Uterus (tissue), 4 donors: ENCODE results near the gene ADGRG4. TPM values are rescaled to one million over a fixed set of nuclear protein-coding genes. Genes with fewer than 3 reads are reported as not detected.

Experiments
- DNase-seq, 2 donors: peaks; one replicate each; pipeline ENCODE4 v3.0.0-alpha.2; 2019 to 2020
- H3K27ac ChIP-seq, 2 donors: fragments of 200-600 bp; sonication (generic); 1 replicate in 1 of 2; 2 replicates in 1 of 2; pipeline ENCODE4 v1.5.1; 2016 to 2018
- H3K27me3 ChIP-seq, 2 donors: fragments of 200-600 bp; sonication (generic); one replicate each; pipeline ENCODE4 v1.5.1; 2018 to 2019; ENCODE audit warnings: control low read depth in 1 of 2
- H3K36me3 ChIP-seq, 2 donors: fragments of 200-600 bp; sonication (generic); one replicate each; pipeline ENCODE4 v1.5.1; 2019; ENCODE audit warnings: control low read depth in 1 of 2
- H3K4me1 ChIP-seq, 2 donors: fragments of 200-600 bp; sonication (generic); one replicate each; pipeline ENCODE4 v1.5.1; 2018 to 2019; ENCODE audit warnings: control low read depth in 1 of 2
- H3K4me3 ChIP-seq, 2 donors: fragments of 200-600 bp; sonication (generic); 1 replicate in 1 of 2; 2 replicates in 1 of 2; pipeline ENCODE4 v1.5.1; 2018 to 2019; ENCODE audit warnings: mild to moderate bottlenecking in 1 of 2
- H3K9me3 ChIP-seq, 2 donors: fragments of 200-600 bp; sonication (generic); one replicate each; pipeline ENCODE4 v1.5.1; 2019; ENCODE audit warnings: control low read depth in 1 of 2
- POLR2A ChIP-seq, 2 donors: fragments of 450-650 bp; IDR thresholded peaks; one replicate each; pipeline ENCODE4 v1.6.1; 2016; ENCODE audit warnings: antibody characterized with exemption in 2 of 2, mild to moderate bottlenecking in 1 of 2, moderate library complexity in 1 of 2
- intact Hi-C: fragments of 100-400 bp; cut with DNase I; formaldehyde crosslinking; loops from one replicate; pipeline ENCODE4 v1.15.1; 2023; ENCODE audit warnings: low total_unique reads
- total RNA-seq, 4 donors: library from RNA; depleted of rRNA in 3 of 4; stranded (reverse); fragments of >200 nt in 3 of 4; gene quantifications; one replicate each; pipeline versions ENCODE4 v1.1.0 to v1.2.4, GENCODE V29; 2014 to 2023
- TF ChIP-seq, protein P1 (sequence below), 4 experiments: fragments of 200-600 bp in 2 of 4; fragments of 450-650 bp in 2 of 4; sonication (generic) in 2 of 4; IDR thresholded peaks; one replicate each; pipeline ENCODE4 v1.5.1; 2016 to 2019; ENCODE audit warnings: antibody characterized with exemption in 4 of 4, mild to moderate bottlenecking in 2 of 4, moderate library complexity in 1 of 4
- donor health status: DM: yes; HTN: yes; CAD: no.

ADGRG4 gene
- total RNA-seq, 4 donors from 2014 or later, result 2.0 to 4.4 TPM; not detected in 2

DNA sequence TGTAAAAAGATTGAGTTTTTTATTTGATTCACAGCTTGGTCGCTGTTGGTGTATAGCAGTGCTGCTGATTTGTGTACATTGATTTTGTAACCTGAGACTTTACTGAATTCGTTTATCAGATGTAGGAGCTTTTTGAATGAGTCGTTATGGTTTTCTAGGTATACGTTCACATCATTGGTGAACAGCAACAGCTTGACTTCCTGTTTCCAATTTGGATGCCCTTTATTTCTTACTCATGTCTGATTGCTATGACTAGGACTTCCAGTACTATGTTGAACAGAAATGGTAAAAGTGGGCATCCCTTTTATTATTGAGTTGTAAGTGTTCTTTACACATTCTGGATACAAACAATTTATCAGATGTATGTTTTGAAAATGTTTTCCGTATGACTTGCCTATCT is 76.0 kb downstream of the ADGRG4 start:
- no peak overlapping the region for H3K4me3 ChIP-seq

DNA sequence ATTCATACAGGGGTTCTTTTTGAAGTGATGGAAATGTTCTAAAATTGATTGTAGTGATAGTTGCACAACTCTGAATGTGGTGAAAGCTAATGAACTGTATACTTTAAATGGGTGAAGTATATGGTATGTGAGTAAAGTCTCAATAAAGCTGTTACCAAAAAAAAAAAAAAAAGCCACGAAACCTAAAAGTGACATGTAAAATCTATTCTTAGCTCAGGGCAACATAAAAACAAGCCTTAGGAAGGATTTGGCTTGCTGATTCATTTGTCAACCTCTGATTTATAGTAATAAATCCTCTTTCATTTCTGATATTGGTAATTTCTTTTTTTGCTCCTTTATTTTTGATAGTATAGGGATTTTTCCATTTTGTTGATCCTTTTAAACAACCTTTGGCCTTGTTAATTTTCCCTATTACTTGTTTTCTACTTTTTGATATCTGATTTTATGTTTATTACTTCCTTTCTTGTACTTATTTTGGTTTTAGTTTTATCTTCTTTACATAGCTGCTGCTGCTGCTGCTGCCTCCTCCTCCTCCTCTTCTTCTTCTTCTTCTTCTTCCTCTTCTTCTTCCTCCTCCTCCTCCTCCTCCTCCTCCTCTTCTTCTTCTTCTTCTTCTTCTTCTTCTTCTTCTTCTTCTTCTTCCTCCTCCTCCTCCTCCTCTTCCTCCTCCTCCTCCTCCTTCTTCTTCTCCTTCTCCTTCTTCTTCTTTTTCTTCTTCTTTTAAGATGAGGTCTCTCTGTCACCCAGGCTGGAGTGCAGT is 79.4 kb downstream of the ADGRG4 start:
- intact Hi-C loops, result no loop called here
- no peak for TF ChIP-seq POLR2A (IDR thresholded peaks at IDR 0.05)
- TF ChIP-seq, protein P1, sequence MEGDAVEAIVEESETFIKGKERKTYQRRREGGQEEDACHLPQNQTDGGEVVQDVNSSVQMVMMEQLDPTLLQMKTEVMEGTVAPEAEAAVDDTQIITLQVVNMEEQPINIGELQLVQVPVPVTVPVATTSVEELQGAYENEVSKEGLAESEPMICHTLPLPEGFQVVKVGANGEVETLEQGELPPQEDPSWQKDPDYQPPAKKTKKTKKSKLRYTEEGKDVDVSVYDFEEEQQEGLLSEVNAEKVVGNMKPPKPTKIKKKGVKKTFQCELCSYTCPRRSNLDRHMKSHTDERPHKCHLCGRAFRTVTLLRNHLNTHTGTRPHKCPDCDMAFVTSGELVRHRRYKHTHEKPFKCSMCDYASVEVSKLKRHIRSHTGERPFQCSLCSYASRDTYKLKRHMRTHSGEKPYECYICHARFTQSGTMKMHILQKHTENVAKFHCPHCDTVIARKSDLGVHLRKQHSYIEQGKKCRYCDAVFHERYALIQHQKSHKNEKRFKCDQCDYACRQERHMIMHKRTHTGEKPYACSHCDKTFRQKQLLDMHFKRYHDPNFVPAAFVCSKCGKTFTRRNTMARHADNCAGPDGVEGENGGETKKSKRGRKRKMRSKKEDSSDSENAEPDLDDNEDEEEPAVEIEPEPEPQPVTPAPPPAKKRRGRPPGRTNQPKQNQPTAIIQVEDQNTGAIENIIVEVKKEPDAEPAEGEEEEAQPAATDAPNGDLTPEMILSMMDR (IDR thresholded peaks at IDR 0.05), result no peak
- Histone ChIP-seq H3K4me1 (no peaks in the 10 kb centered on the region), H3K9me3 (no peaks in the 10 kb centered on the region), H3K4me3 (no peak overlapping the region), H3K36me3 (no peaks in the 10 kb centered on the region), H3K27ac (no peak overlapping the region), H3K27me3 (no peaks in the 10 kb centered on the region)
- DNase-seq, result no peak

More for the DNA sequence above, 76.0 kb downstream of the ADGRG4 start:
- no peaks in the 10 kb centered on the region for H3K27me3 ChIP-seq
- DNase-seq, result no peak
- intact Hi-C loops, result no loop called here
- H3K4me1 ChIP-seq, result no peaks in the 10 kb centered on the region
- no peak for TF ChIP-seq POLR2A (IDR thresholded peaks at IDR 0.05)
- TF ChIP-seq, protein P1 (IDR thresholded peaks at IDR 0.05), result no peak
- H3K27ac ChIP-seq, result no peak overlapping the region
- H3K36me3 ChIP-seq, result no peaks in the 10 kb centered on the region
- no peaks in the 10 kb centered on the region for H3K9me3 ChIP-seq

DNA sequence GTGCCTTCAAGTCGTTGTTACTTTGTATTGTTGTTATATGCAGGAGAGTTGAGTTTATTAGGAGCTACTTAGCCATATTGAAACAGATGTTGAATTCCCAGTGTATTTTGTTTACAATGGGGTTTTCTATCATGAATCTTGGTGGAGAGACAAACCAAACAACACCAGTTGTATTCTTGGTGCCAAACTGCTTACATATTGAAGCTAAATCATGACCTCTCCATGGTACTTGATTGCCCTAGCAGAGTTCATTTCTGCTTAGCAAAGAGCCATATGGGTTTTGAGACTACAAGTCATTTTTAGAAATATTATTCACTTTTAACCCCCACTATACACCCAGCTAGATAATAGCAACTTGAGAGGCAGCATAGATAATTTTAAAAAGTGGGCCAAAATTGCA is 85.4 kb downstream of the ADGRG4 start:
- no peak overlapping the region for H3K27ac ChIP-seq
- intact Hi-C loops, result no loop called here
- no peaks in the 10 kb centered on the region for H3K4me1 ChIP-seq
- TF ChIP-seq, protein P1 (IDR thresholded peaks at IDR 0.05), result no peak
- TF ChIP-seq POLR2A (IDR thresholded peaks at IDR 0.05), result no peak
- no peaks in the 10 kb centered on the region for H3K9me3 ChIP-seq
- H3K36me3 ChIP-seq, result no peaks in the 10 kb centered on the region
- DNase-seq, result no peak
- H3K4me3 ChIP-seq, result no peak overlapping the region
- H3K27me3 ChIP-seq, result no peaks in the 10 kb centered on the region

DNA sequence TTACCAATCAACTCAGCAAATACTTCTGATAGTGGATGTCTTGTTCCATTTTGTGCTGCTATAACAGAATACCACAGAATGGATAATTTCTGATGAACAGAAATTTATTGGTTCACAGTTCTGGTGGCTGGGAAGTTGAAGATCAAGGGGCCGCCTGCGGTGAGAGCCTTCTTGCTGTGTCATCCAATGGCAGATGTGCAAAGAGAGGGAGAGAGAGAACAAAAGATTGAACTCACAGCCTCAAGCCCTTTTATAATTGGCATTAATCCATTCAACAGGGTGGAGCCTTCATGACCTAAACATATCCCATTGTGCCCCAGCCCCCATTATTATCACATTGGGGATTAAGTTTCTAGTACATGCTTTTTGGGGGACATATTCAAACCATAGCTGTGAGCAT is 86.1 kb downstream of the ADGRG4 start:
- Histone ChIP-seq H3K4me3 (no peak overlapping the region), H3K9me3 (no peaks in the 10 kb centered on the region), H3K4me1 (no peaks in the 10 kb centered on the region), H3K27me3 (no peaks in the 10 kb centered on the region), H3K27ac (no peak overlapping the region), H3K36me3 (no peaks in the 10 kb centered on the region)
- intact Hi-C loops, result no loop called here
- TF ChIP-seq, protein P1 (IDR thresholded peaks at IDR 0.05), result no peak
- no peak for TF ChIP-seq POLR2A (IDR thresholded peaks at IDR 0.05)
- DNase-seq, result no peak

DNA sequence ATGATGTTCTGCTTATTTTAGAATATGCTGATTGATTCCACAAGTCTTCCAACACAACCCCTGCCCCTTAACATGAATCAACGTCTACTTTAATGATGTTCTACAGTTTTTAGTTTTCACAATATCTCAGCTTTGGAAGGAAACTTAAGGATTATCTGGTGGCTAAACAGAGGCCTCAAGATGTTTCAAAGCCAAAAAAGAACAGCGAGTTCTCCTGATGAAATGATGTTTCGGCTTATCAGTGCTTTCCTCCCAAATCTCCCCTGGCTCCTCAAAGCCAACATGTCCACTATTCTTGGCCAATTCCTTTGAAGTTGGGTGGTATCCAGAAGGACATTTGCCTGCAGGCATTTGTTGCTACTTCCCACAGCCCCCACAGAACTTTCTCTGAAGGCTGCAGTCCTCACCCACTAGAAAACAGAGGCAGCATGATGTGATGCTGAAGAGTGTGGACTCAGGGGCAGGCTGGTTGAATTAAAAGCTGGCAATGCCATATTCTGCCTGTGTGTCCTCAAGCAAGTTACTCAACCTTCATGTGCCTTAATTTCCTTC is 87.3 kb downstream of the ADGRG4 start:
- Histone ChIP-seq H3K4me3 (no peak overlapping the region), H3K9me3 (no peaks in the 10 kb centered on the region), H3K27ac (peak overlapping the region; percentile 24 to 62), H3K36me3 (no peaks in the 10 kb centered on the region), H3K4me1 (no peaks in the 10 kb centered on the region), H3K27me3 (no peaks in the 10 kb centered on the region)
- intact Hi-C loops, result no loop called here
- DNase-seq, result peak; percentile 24 to 53
- no peak for TF ChIP-seq POLR2A (IDR thresholded peaks at IDR 0.05)
- TF ChIP-seq, protein P1 (IDR thresholded peaks at IDR 0.05), result no peak
